ENCODE results near the gene RPUSD1.

GRCh38 chr16:794091-794822 lies 6.1 kb upstream of the RPUSD1 start:
- TF ChIP-seq CTCF (conservative IDR thresholded peaks at IDR 0.05) (no peak), EZH2 (IDR thresholded peaks at IDR 0.05; ENCODE audit: low read depth) (no peak)

Data from PC-9 (cell line).